BE2C (cell line): ENCODE results near the gene VPS13D.

Experiments used
- DNase-seq: peaks from one replicate; pipeline ENCODE4 v3.0.0-alpha.2; 2020
- H3K27me3 ChIP-seq: fragments of 250-450 bp; sonication (Bioruptor Pico); 2 replicates; pipeline ENCODE4 v1.5.1; 2020; ENCODE audit warnings: mild to moderate bottlenecking
- H3K36me3 ChIP-seq: fragments of 250-450 bp; sonication (Bioruptor Pico); 2 replicates; pipeline ENCODE4 v1.5.1; 2020; ENCODE audit warnings: mild to moderate bottlenecking
- H3K4me1 ChIP-seq: fragments of 250-450 bp; sonication (Bioruptor Pico); 2 replicates; pipeline ENCODE4 v1.5.1; 2020
- H3K4me3 ChIP-seq: 2 replicates; pipeline ENCODE4 v1.5.1; 2011; ENCODE audit warnings: low read depth, low read length
- H3K9me3 ChIP-seq: fragments of 250-450 bp; sonication (Bioruptor Pico); 2 replicates; pipeline ENCODE4 v1.5.1; 2020
- CTCF ChIP-seq: IDR thresholded peaks from 2 replicates; pipeline ENCODE4 v1.5.1; 2012; ENCODE audit warnings: mild to moderate bottlenecking, low read depth, low read length

VPS13D gene

GRCh38 chr1:12460121-12460520, 230.3 kb downstream of the VPS13D start:
- no peak overlapping the region for H3K4me3 ChIP-seq
- no peaks in the 10 kb centered on the region for H3K9me3 ChIP-seq
- no peak for DNase-seq
- no peaks in the 10 kb centered on the region for H3K4me1 ChIP-seq
- no peaks in the 10 kb centered on the region for H3K27me3 ChIP-seq
- no peaks in the 10 kb centered on the region for H3K36me3 ChIP-seq
- TF ChIP-seq CTCF, result no peak

GRCh38 chr1:12460911-12461621, 231.2 kb downstream of the VPS13D start:
- Histone ChIP-seq H3K27me3 (no peaks in the 10 kb centered on the region), H3K9me3 (no peaks in the 10 kb centered on the region), H3K4me1 (no peaks in the 10 kb centered on the region), H3K36me3 (no peaks in the 10 kb centered on the region), H3K4me3 (no peak overlapping the region)
- DNase-seq, result no peak
- TF ChIP-seq CTCF, result no peak

- Histone ChIP-seq H3K9me3 (no peaks in the 10 kb centered on the region), H3K4me3 (no peak overlapping the region), H3K27me3 (no peaks in the 10 kb centered on the region), H3K36me3 (no peaks in the 10 kb centered on the region), H3K4me1 (no peaks in the 10 kb centered on the region)
- TF ChIP-seq CTCF, result no peak
- no peak for DNase-seq
Measured at GRCh38 chr1:12461754-12462153, 231.9 kb downstream of the VPS13D start.

GRCh38 chr1:12462586-12462985, 232.8 kb downstream of the VPS13D start:
- no peak for TF ChIP-seq CTCF
- H3K4me1 ChIP-seq, result no peaks in the 10 kb centered on the region
- H3K36me3 ChIP-seq, result no peaks in the 10 kb centered on the region
- no peaks in the 10 kb centered on the region for H3K27me3 ChIP-seq
- no peak overlapping the region for H3K4me3 ChIP-seq
- no peak for DNase-seq
- H3K9me3 ChIP-seq, result no peaks in the 10 kb centered on the region

- DNase-seq, result no peak
- Histone ChIP-seq H3K36me3 (no peaks in the 10 kb centered on the region), H3K4me1 (no peaks in the 10 kb centered on the region)
Measured at GRCh38 chr1:12464045-12464461, 234.2 kb downstream of the VPS13D start.

More at GRCh38 chr1:12464045-12464461, 234.2 kb downstream of the VPS13D start:
- TF ChIP-seq CTCF, result no peak
- no peaks in the 10 kb centered on the region for H3K9me3 ChIP-seq
- H3K27me3 ChIP-seq, result no peaks in the 10 kb centered on the region
- H3K4me3 ChIP-seq, result no peak overlapping the region
